NK-92 (cell line): ENCODE data around the gene DLX4.

Source experiments
- DNase-seq: peaks from one replicate; lab custom pipeline; 2025; ENCODE audit not compliant: unreplicated experiment; lab: John Stamatoyannopoulos, UW

The DLX4 gene

DNA sequence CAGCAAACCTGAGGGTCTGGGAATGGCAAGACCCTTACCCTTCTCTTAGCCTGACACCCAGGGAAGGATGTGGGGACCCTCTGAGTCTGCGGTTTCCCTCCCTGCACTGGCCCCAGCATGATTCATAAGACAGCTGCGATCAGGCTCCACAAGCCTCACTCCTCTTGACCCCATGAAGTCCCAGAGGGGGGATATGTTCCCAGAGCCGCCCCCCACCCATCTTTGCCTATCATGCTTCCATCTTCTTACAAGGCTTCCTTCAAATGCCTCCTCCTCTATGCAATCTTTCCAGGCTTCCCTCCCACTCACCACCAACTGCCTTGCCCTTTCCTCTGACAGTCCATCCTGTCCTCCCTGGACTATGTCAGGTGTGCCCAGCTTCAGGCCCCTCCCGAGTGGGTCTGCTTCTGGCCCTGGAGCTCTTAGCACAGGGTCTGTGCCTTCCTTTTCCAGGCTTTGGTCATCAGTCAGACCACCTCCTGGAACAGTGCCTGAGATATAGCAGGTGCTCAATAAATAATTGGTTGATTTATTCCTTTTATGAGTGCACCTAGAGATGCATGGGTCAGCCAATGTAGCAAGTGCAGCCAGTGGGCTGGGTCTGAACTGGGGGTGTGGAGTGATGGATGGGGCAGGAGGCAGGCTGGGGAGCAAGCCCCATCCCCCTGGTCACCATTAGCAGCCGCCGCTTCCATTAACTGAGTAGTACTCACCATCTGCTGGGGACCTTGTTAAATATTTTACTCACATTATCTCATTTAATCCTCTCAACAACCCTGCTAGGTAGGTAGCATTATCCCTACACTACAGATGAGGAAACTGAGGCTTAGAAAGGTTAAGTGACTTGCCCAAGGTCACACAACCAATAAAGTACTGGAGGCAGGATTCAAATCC is 17.7 kb downstream of the DLX4 start:
- no peak for DNase-seq

DNA sequence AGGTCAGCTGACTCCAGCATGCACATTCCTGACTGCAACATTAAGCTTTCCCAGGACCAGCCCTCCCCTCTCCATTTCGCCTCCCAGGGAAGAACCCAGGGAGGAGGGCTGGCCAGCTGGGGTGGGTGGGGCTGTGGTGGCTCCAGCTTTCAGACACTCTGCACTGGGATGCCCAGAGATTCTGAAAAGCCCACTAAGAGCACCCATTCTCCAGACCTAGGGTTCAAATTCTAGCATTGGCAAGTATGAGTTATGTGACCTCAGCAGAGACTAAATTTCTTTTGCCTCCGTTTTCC is 18.2 kb downstream of the DLX4 start:
- DNase-seq = no peak

DNA sequence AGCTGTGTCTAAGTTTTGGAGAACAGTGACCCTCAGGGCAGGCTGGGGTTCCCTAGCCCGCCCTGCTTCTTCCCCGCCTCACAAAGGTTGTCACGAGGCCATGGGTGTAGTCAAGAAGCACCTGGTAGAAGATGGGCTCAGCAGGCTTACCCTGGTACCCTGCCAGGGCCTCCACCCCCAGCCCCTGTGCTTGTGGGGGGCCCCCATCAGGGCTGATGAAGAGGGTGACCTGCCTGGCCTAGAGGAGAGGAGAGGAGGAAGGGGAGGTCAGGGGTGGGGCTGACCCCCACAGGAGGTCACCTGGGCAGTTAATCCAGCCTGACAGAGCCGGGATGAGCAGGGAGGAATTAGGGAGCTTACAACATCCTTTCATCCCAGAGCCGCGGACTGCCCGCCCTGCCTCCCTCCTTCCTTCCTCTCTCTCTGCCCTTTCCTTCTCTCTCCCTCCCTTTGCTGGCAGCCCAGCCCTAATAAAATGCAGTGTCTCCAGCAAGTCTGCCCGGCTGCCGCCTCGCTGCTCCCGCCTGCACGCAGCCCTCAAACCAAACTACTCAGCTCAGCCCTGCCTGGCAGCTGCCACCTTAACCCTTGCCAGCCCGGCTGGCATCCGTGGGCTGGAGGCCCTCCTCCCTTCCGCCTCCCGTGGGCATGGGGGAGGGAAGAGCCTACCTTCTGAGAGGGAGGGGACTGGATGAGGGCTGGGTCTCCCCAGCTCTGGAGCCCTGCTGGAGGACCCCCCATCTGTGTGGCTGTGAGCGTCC is 18.9 kb downstream of the DLX4 start:
- no peak for DNase-seq

DNA sequence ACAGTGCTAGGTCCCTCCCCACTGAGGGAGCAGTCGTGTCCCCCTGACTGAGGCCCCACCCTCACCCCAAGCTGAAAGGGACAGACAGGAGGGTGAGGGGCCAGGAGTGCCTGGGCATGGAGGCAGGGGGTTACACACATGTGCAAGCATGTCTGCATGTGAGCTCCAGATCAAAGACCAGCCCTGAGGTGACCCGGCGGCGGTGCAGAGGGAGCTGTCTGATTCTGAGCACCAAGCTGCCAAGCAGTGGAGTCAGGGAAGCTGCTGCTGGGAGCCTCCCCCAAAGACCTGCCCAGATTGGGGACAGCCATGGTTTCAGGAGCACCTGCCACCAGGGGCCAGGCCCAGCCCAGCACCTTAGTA is 20.5 kb downstream of the DLX4 start:
- DNase-seq = no peak

DNA sequence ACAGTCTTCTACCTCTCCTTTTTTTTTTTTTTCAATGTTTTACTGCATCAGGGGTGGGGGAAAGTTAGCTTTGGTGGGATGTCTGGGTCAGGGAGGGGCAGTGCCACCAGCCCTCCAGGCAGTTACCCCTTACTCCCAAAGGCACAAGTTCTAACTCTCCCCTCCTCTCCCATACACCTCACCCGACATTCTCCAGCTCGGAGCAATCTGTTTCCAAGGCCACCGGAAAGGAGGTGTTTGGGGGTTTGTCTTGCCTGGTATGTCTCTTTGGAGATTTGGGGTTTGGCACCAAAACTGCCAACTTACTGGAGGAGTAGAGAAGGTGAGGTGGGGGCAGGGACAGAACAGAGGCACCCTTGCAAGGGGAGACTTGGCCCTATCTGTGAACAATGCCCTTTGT is 21.3 kb downstream of the DLX4 start:
- DNase-seq = no peak

DNA sequence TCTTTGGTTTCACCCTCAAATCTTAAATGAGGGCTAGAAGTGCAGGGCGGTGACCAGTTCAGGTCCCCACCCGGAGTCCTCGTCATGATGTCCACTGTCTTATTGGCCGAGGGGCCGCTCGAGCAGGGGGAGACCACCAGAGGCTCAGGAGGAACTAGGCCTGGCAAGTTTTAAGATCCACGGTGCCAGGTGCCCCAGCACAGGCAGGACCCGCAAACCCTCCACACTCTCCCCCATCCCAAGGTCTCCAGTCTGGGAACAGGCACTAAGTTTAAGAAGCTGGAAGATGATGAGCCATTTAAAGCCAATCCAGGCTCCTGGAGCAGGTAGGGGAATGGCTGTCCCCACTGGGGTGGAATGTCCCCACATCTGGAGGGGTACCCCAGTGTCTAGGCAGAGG is 21.9 kb downstream of the DLX4 start:
- no peak for DNase-seq

DNA sequence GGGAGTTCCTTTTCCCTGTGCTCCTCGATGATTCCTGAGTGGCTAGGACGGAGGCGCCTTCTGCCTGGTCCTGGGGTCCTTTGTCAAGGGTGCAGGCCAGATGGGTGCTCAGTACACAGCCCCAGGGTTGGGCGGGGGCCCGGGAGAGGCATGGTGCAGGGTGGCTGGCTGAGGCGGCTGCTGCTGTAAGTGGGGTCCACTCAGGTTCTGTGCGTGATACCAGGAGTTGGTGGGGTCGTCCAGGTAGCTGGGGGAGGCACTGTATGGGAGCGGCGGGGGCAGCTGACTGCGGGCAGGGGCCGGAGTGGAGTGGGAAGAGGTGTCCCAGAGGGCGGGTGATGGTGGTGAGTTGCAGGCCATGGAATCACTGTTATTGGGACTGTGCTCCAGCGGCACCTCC is 22.4 kb downstream of the DLX4 start:
- no peak for DNase-seq

DNA sequence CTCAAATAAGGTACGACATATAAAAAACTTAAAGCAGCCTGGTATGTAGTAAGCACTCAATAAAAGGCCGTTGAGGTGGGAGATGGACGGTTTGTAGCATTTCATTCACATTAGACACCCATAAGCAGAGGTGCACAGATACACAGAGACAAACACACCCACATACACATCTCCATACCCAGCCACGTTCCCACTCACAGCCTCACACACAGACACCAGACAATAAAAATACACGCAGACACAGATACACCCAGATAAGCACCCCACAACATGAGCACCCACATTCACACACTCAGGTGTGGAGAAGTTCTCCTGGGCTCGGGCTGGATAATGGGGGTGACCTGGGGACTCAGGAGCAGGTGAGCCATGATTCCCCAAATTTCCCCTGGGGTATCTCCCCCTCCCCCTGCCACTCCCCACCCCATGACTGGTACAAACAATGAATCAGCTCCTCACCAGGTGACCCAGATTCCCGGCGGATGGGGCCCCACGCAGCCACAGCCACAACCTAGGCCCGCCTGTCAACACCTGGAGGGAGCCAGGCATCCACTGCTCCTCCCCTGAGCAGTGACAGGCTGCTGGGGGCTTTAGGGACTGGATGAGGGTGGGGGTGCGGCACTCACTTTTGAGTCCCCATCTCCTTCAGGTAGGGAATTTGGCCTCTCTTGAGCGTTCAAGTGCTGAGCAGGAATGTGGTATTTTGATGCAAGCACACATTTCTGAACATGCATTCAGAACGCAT is 23.4 kb downstream of the DLX4 start:
- DNase-seq = no peak

DNA sequence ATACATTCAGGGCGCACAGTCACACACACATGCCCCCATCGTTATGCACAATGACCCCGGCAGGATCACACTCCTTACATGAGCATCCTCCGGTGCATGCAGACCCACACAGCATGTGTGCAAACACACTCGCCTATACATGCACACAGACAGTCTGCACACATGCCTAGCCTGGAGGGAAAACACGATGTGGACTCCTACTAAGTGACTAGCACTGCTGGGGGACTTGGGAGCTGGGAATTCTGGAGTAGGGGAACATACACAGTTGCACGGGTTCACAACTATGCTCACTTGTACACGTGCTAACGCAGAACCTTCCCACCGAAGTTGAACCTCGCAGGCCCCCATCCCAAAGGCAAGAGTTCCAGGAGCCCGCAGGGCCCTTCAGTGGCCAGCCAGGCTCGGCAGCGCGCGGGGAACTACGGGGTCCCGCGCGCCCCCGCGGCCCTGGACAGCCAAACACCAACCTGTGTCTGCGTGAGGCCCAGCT is 24.0 kb downstream of the DLX4 start:
- DNase-seq = no peak

DNA sequence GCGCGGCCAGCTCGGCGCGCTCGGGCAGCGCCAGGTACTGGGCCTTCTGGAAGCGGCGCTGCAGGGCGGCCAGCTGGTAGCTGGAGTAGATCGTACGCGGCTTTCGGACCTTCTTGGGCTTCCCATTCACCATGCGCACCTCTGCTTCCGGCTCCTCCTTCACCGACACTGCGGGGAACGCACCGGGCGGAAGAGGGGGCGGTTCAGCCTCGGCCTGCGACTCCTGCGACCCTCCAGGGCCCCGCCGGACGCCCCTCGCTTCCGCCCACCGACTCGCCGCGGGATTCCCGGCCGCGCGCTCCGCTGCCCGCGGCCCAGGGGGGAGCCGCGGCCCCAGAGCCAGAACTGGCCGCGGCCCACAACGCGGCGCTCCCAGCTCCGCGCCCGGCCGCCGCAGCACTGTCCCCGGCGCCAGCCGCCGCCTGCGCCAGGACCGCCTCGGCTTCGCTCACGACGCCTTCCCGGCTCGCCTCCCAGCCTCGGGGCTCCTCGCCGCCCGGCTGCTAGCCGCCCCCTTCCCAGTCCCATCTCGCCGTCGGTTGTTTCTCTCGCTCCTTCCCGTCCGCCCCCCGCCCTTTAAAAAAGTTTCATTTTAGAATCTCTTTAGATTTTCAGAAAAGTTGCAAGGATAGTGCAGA is 24.6 kb downstream of the DLX4 start:
- no peak for DNase-seq

DNA sequence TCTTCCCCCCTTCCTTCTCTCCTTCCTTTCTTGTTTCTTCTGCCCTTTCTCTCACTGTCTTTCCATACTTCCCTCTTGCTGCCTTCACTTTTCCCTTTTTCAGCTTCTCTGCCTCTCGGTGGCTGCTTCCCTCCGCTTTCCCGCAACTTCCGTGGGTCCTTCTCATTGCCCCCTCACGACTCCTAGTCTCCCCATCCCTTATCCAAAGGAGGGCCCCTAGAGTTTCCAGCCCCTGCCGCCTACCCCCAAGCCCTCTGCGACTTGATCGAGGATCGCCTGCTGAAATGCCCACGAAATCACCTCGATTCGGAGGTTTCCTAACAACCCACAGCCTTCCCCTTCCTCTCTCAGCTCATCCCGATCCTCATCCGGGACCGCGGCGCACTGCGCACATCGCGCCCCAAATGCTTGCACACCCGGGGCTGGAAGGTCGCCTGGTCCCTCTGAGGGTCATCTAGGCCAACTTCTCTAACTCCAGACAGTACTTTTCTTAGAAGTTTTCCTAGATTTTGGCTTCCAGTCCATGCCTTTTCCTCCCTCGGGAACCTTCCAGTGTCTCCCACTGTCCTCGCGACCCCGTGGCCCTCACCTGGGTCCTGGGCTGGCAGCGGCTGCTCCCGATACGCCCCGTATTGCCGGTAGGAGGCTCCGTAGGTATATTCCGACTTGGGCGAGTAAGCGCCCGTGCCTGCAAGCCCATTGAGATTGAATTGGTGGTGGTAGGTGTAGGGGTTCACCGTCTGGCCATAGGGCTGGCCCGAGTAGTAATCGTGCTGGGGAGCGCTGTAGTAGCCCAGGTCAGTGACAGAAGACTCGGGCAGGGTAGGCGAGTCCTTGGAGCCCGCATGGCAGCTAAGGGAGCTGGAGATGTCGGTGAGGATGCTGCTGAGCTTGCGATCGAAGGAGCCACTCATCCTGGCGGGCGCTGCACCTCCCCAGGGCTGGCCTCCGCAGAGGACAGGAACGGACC is 25.4 kb downstream of the DLX4 start:
- DNase-seq = no peak

DNA sequence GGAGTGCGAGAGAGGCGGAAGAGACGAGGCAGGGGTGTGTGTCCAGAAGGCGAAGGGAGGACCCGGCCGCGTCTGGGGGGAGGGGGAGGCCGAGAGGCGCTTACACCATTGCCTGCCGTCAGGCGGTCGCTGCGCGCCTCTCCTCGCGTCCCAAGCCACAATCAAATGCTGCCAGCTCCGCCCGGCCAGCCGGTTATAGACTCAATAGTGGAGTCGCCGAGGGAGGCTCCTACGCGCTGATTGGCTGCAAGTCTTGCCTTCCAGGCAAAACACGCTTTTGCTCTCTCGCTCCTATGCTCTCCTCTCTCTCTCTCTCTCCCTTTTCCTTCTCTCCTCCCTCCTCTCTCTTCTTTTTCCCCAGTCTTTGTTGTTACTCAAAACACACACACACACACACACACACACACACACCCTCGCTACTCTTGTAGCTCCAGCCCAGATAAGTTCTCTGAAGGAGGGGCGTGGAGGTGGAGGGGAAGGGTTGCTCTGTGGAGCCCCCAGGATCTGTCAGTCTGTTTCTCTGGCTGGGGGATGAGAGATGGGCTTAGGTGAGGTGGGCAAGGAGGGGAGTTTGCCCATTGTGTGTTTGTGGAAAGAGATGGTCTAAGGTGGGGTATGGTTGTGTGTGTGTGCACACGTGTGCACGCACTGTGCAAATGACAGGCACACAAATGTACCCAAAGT is 26.2 kb downstream of the DLX4 start, which contains the start of gene DLX3:
TSS of gene DLX3 (minus strand) at position 170 of the 684 bp plus-strand sequence. CDS start 226 bp downstream, outside the sequence.
- DNase-seq = no peak

DNA sequence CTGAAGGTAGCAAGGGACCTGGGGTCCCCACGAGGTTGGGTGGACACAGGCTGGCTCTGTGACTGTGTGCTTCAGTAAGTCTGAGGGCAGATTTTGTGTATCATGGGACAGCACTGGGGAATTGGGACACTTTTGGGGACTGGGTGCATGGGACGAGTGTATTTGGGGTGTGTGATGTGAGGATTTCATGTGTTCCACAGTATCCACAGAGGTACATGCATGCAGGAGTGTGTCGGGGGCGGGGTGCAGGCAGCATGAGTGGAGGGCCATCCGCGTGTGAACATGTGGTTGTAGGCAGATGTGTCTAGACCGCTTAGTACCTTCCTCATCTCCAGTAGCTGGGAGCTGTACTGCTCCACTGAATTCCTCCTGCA is 27.1 kb downstream of the DLX4 start:
- no peak for DNase-seq

DNA sequence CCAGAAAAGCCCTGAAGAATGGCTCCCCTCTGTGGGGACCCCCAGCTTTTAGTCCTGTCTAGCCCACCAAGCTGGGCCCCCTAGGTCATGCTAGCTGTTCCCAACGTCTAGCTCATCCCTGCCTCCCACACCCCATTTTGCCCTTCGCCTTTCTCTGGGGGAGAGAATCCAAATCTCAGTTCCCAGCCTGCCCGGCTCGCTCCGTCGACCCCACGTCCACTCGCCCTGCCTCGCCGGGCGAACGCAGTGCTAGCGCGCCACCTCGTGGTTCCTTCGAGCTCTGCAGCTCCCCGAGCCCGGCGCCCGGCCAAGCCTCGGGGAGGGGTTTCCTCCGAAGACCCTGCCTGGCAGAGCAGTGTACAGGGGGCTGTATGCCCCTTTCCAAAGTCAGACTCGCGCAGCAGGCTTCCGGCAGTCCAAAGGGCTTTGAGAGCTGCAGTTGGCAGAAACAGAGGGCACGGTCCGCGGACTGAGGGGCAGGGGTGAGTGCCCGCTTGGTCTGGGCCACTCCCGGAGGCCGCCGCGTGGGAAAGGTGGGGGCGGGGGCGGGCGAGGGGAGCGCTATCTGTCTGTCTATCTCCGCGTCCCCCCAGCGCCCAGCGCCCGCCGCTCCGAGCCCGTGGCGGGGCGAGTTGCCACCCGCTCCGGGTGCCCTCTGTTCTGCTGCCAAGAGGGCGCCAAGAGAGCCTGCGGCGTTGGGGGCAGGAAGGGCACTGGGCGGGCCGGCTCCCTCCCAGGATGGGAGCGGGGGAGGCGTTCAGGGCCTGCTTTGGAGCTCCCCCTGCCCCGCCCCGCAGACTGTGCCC is 27.7 kb downstream of the DLX4 start:
- DNase-seq = no peak

DNA sequence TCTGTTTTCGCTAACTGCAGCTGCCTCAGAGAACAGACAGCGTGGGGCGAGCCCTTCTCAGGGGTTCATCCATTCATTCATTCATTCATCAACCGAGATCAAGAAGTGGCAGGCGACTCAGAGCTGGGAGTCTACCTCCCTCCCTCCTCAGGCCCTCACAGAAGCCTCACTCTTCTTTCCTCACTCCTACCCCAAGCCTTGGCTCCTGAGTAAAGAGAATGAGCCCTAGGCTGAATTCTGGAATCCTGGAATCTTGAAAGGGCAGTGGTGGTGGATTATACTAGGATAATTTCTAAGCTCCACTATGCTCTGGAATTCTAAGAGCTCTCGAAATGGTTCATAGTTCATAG is 28.3 kb downstream of the DLX4 start:
- DNase-seq = no peak

DNA sequence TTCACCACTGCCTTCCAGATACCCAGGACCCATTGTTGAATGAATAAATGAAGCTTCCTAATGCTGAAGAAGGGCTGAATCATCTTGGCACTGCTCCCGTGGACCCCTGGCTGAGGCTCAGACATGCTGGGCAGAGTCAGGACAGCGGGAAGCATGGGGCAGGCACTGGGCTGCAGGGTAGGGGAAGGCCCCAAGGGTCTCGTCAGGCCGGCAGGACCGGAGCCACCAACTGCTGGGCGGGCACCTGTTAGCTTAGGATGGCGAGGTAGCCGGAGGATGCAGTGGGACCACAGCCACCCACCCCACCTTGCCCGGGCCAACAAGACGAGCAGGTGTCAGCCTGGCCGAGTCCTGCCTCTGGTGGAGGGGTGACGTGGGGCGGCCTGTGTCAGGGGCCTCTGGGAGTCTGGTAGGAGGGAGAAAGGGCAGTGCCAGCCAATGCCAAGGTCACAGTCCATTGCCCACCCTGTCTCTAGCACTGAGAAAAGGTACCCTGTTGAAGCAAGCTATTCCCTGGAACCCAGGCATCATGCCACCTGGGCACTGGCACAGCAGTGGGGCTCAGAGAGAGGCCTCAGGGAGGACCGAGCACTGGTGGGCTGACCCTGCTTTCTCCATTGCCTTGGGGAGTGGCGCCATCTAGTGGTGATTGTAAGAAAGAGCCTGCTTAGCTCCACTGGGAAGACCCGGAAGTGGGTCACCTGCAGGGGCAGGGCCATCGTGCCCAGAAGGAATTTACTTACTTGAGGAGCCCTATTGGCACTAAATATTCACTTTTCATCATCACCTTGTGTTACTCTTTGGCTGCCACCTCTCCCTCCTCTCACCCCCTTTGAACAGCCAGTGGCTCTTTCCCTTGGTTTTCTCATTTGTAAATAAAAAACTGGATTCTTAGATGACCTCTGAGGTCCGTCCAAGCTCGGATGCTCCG is 29.0 kb downstream of the DLX4 start:
- no peak for DNase-seq

DNA sequence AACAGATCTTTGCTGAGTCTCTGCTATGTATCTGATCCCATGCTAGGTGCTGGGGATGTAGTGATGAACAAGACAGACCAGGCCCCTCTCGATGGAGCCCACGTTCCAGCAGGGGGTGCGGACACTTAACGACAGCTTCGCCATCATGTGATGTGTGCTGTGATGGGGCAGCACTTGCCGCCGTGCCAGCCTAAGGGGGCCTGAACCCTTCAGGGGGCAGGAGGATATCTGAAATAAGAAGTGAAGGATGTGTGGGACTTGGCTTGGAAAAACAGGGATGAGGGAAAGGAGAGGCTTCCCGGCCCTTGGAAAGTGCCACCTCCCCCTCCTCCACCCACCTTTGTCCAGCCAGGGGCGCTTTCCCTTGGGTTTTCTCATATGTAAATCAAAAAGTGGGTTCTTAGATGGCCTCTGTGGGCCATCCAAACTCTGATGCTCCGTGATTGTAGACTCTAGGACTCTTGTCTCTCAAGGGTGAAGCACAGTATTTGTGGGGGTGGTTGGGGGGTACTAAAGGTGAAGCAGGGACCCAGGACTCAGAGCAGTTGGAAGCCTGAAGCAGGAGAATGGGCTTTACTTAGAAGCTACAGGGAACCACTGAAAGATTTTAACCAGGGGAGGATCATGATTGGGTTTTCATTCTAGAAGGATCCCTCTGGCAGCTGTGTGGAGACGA is 30.0 kb downstream of the DLX4 start:
- no peak for DNase-seq
